HepG2 (cell line): ENCODE data around the gene KIF2C. TPM values are rescaled to one million over a fixed set of nuclear protein-coding genes. Genes with fewer than 3 reads are reported as not detected.

Source experiments
- CHCHD3 ChIP-seq: sonication (generic); formaldehyde crosslinking; IDR thresholded peaks from 2 replicates; pipeline ENCODE4 v1.8.0; 2022; ENCODE audit warnings: mild to moderate bottlenecking, missing genetic modification reagents, moderate library complexity
- MTA3 ChIP-seq: sonication (generic); formaldehyde crosslinking; IDR thresholded peaks from 2 replicates; pipeline ENCODE4 v1.4.0; 2020; ENCODE audit warnings: missing genetic modification reagents
- RCOR2 ChIP-seq: IDR thresholded peaks from 2 replicates; pipeline ENCODE4 v1.6.1; 2016; ENCODE audit warnings: missing biosample characterization, missing genetic modification reagents
- ZEB1 ChIP-seq: IDR thresholded peaks from 2 replicates; pipeline ENCODE4 v1.6.1; 2012; ENCODE audit warnings: mild to moderate bottlenecking, low read depth, inconsistent platforms; ENCODE audit not compliant: insufficient replicate concordance
- ZNF30 ChIP-seq: sonication (generic); formaldehyde crosslinking; IDR thresholded peaks from 2 replicates; pipeline ENCODE4 v1.5.0; 2020; ENCODE audit warnings: mild to moderate bottlenecking, missing genetic modification reagents
- ZNF367 ChIP-seq: sonication (generic); formaldehyde crosslinking; IDR thresholded peaks from 2 replicates; pipeline ENCODE4 v1.4.0; 2020; ENCODE audit warnings: missing genetic modification reagents, borderline replicate concordance
- ZNF720 ChIP-seq: sonication (generic); formaldehyde crosslinking; IDR thresholded peaks from 2 replicates; pipeline ENCODE4 v1.4.0; 2020; ENCODE audit warnings: missing genetic modification reagents
- polyA plus RNA-seq, 8 experiments: library from polyadenylated mRNA; depleted of rRNA in 3 of 8; stranded (reverse) in 7 of 8; unstranded in 1 of 8; fragments of >200 nt; fragmentation: Illumina TruSeq in 4 of 8; extraction: Trizol in 4 of 8; gene quantifications; 2 replicates each; pipeline versions ENCODE4 v1.2.1 to v1.2.3, GENCODE V29; 2011 to 2016; ENCODE audit warnings: low read depth in 4 of 8, missing spikeins in 1 of 8, mixed read lengths in 1 of 8; ENCODE audit not compliant: insufficient read depth in 1 of 8
- total RNA-seq, 5 experiments: library from RNA; depleted of rRNA; stranded (reverse); fragments of >200 nt; fragmentation: Illumina TruSeq; extraction: Trizol; gene quantifications; 2 replicates each; pipeline ENCODE4 v1.2.3, GENCODE V29; 2016; ENCODE audit warnings: low read depth in 1 of 5
- TF ChIP-seq, protein P1 (sequence below): sonication (generic); formaldehyde crosslinking; IDR thresholded peaks from 2 replicates; pipeline ENCODE4 v1.4.0; 2020; ENCODE audit warnings: missing genetic modification reagents, borderline replicate concordance
- TF ChIP-seq, protein P2 (sequence below): sonication (generic); formaldehyde crosslinking; IDR thresholded peaks from 2 replicates; pipeline ENCODE4 v1.8.1; 2023; ENCODE audit warnings: mild to moderate bottlenecking, inconsistent platforms, moderate library complexity, missing genetic modification reagents, borderline replicate concordance
- TF ChIP-seq, protein P3 (sequence below): sonication (generic); formaldehyde crosslinking; IDR thresholded peaks from 2 replicates; pipeline ENCODE4 v1.4.0; 2020; ENCODE audit warnings: mild to moderate bottlenecking, missing genetic modification reagents
- TF ChIP-seq, protein P4 (sequence below): sonication (generic); formaldehyde crosslinking; IDR thresholded peaks from 2 replicates; pipeline ENCODE4 v1.4.0; 2020; ENCODE audit warnings: mild to moderate bottlenecking, missing genetic modification reagents
- TF ChIP-seq, protein P5 (sequence below): sonication (generic); formaldehyde crosslinking; IDR thresholded peaks from 2 replicates; pipeline ENCODE4 v1.9.0; 2021; ENCODE audit warnings: missing genetic modification reagents, borderline replicate concordance

KIF2C gene
- total and polyA plus RNA-seq, 2 of the 13 experiments (the other 11 are each of a cell fraction or from before 2014, with no cell fraction given), result 29.7 to 53.7 TPM

DNA sequence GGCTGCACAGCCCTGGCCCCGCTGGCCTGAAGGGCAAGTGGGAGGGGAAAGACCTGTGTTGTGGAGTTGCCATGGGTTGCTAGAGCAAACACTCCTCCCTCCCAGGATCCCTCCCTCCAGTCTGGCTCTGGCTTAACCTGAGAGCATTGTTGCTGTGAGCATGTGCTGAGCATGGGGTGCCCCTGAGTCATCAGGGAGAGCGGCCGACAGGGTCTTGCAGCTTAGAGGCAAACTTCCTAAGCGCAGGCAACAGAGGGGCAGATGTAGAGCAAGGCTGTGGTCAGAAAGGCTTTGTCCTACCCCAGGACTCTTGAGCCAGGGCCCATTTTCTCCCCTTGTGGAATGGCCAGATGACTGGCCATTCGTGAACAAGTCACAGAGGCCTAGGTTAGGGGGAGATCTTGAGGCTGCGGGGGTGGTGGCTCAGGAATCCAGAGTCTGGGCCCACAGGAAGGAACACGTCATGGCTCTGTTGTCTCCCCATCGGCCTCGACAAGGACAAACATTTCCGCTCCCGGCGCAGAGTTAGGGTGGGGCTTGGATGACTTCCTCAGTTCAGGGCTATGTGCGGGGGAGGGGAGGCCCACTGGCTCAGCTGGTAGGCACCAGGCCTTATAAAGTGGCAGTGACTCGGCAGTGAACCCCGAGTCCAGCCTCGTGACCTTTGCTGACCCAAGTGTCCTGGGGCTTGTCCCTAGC is 67.9 kb downstream of the KIF2C start (continued):
- TF ChIP-seq, protein P1, sequence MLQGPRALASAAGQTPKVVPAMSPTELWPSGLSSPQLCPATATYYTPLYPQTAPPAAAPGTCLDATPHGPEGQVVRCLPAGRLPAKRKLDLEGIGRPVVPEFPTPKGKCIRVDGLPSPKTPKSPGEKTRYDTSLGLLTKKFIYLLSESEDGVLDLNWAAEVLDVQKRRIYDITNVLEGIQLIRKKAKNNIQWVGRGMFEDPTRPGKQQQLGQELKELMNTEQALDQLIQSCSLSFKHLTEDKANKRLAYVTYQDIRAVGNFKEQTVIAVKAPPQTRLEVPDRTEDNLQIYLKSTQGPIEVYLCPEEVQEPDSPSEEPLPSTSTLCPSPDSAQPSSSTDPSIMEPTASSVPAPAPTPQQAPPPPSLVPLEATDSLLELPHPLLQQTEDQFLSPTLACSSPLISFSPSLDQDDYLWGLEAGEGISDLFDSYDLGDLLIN (CRISPR knock-in tag), result no peak
- TF ChIP-seq, protein P2, sequence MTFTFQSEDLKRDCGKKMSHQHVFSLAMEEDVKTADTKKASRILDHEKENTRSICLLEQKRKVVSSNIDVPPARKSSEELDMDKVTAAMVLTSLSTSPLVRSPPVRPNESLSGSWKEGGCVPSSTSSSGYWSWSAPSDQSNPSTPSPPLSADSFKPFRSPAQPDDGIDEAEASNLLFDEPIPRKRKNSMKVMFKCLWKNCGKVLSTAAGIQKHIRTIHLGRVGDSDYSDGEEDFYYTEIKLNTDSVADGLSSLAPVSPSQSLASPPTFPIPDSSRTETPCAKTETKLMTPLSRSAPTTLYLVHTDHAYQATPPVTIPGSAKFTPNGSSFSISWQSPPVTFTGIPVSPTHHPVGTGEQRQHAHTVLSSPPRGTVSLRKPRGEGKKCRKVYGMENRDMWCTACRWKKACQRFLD (CRISPR knock-in tag), result no peak
- TF ChIP-seq, protein P3, sequence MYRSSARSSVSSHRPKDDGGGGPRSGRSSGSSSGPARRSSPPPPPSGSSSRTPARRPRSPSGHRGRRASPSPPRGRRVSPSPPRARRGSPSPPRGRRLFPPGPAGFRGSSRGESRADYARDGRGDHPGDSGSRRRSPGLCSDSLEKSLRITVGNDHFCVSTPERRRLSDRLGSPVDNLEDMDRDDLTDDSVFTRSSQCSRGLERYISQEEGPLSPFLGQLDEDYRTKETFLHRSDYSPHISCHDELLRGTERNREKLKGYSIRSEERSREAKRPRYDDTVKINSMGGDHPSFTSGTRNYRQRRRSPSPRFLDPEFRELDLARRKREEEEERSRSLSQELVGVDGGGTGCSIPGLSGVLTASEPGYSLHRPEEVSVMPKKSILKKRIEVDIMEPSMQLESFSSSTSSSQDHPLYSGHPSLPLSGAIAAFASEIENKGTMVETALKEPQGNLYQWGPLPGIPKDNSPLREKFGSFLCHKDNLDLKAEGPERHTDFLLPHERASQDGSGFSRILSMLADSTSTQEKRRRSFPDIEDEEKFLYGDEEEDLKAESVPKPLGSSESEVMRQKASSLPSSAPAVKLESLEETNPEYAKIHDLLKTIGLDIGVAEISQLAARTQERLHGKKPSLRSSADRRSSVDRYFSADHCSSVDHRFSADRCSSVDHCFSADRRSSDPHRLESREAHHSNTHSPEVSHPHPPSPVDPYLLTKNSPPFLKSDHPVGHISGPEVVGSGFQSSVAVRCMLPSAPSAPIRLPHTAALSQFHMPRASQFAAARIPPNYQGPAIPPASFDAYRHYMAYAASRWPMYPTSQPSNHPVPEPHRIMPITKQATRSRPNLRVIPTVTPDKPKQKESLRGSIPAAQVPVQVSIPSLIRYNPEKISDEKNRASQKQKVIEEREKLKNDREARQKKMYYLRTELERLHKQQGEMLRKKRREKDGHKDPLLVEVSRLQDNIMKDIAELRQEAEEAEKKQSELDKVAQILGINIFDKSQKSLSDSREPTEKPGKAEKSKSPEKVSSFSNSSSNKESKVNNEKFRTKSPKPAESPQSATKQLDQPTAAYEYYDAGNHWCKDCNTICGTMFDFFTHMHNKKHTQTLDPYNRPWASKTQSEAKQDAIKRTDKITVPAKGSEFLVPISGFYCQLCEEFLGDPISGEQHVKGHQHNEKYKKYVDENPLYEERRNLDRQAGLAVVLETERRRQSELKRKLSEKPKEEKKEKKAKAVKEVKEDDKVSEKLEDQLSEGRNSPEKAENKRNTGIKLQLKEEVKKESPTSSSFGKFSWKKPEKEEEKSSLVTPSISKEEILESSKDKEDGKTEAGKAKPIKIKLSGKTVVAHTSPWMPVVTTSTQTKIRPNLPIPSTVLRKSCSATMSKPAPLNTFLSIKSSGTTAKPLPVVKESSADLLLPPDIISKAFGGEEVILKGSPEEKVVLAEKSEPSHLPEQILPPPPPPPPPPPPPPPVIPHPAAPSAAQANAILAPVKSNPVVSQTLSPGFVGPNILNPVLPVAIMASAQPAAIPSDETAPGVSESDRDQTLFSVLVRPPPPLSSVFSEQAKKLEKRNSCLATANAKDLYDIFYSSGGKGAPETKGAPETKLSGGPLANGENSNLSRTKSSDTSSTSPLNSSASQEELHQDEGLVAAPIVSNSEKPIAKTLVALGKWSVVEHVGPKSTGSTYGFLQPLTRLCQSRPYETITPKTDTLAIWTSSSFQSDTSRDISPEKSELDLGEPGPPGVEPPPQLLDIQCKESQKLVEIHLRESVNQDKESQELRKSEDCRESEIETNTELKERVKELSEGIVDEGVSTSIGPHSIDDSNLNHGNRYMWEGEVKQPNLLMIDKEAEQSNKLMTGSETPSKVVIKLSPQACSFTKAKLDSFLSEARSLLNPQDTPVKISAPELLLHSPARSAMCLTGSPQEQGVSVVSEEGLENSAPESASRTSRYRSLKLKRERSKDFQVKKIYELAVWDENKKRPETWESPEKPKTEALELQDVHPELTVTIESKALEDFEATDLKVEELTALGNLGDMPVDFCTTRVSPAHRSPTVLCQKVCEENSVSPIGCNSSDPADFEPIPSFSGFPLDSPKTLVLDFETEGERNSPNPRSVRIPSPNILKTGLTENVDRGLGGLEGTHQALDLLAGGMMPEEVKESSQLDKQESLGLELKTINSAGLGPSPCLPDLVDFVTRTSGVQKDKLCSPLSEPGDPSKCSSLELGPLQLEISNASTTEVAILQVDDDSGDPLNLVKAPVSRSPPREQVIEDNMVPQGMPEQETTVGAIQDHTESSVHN, result peak; percentile 99
- TF ChIP-seq ZNF720 (CRISPR knock-in tag) (no peak), RCOR2 (CRISPR knock-in tag) (peak; percentile 78), CHCHD3 (no peak), ZNF367 (no peak), ZNF30 (CRISPR knock-in tag) (peak; percentile 41; the same call in 1 of the 2 replicates), MTA3 (CRISPR knock-in tag) (no peak), ZEB1 (no peak)
- TF ChIP-seq, protein P4, sequence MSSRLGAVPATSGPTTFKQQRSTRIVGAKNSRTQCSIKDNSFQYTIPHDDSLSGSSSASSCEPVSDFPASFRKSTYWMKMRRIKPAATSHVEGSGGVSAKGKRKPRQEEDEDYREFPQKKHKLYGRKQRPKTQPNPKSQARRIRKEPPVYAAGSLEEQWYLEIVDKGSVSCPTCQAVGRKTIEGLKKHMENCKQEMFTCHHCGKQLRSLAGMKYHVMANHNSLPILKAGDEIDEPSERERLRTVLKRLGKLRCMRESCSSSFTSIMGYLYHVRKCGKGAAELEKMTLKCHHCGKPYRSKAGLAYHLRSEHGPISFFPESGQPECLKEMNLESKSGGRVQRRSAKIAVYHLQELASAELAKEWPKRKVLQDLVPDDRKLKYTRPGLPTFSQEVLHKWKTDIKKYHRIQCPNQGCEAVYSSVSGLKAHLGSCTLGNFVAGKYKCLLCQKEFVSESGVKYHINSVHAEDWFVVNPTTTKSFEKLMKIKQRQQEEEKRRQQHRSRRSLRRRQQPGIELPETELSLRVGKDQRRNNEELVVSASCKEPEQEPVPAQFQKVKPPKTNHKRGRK (CRISPR knock-in tag), result peak; percentile 47; the same call in 1 of the 2 replicates
- TF ChIP-seq, protein P5, sequence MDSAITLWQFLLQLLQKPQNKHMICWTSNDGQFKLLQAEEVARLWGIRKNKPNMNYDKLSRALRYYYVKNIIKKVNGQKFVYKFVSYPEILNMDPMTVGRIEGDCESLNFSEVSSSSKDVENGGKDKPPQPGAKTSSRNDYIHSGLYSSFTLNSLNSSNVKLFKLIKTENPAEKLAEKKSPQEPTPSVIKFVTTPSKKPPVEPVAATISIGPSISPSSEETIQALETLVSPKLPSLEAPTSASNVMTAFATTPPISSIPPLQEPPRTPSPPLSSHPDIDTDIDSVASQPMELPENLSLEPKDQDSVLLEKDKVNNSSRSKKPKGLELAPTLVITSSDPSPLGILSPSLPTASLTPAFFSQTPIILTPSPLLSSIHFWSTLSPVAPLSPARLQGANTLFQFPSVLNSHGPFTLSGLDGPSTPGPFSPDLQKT, result no peak
